Cardiac fibroblast (primary cell): ENCODE data around the gene FGF12.

ENCODE experiments used
- DNase-seq, 2 donors: peaks; one replicate each; pipeline versions ENCODE4 v3.0.0 to v3.0.0-alpha.2; 2010; ENCODE audit warnings: low read depth in 2 of 2
- H3K4me3 ChIP-seq, 2 donors: replicated peaks in 1 of 2; 1 replicate in 1 of 2; 2 replicates in 1 of 2; pipeline ENCODE4 v1.5.1; 2011; ENCODE audit warnings: low read depth in 2 of 2, low read length in 2 of 2, mild to moderate bottlenecking in 2 of 2, moderate library complexity in 1 of 2
- TF ChIP-seq, protein P1 (sequence below): IDR thresholded peaks from one replicate; pipeline ENCODE4 v1.5.1; 2011; ENCODE audit warnings: low read depth, mild to moderate bottlenecking, low read length, inconsistent platforms

The FGF12 gene

DNA sequence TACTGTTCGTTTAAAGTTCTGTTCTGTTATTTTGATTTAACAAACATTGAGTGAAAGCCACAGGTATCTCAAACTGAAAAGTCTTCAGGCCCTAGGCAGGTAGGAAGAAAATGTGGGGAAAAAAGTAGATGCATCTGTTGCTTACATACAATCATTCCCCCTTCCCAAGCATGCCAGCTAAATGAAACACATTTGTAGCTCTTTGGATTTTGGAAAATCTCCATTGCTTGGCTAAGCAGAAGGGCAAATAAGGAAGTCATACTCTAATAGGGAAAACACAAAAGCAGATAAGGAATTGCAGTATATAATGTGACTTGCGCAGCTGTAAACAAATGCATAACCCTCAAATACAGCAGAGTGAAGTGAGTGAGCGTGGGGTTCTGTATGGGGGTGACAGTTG, 375.9 kb downstream of the FGF12 start:
- TF ChIP-seq, protein P1, sequence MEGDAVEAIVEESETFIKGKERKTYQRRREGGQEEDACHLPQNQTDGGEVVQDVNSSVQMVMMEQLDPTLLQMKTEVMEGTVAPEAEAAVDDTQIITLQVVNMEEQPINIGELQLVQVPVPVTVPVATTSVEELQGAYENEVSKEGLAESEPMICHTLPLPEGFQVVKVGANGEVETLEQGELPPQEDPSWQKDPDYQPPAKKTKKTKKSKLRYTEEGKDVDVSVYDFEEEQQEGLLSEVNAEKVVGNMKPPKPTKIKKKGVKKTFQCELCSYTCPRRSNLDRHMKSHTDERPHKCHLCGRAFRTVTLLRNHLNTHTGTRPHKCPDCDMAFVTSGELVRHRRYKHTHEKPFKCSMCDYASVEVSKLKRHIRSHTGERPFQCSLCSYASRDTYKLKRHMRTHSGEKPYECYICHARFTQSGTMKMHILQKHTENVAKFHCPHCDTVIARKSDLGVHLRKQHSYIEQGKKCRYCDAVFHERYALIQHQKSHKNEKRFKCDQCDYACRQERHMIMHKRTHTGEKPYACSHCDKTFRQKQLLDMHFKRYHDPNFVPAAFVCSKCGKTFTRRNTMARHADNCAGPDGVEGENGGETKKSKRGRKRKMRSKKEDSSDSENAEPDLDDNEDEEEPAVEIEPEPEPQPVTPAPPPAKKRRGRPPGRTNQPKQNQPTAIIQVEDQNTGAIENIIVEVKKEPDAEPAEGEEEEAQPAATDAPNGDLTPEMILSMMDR, result no peak
- no peak overlapping the region for H3K4me3 ChIP-seq
- DNase-seq, result no peak

DNA sequence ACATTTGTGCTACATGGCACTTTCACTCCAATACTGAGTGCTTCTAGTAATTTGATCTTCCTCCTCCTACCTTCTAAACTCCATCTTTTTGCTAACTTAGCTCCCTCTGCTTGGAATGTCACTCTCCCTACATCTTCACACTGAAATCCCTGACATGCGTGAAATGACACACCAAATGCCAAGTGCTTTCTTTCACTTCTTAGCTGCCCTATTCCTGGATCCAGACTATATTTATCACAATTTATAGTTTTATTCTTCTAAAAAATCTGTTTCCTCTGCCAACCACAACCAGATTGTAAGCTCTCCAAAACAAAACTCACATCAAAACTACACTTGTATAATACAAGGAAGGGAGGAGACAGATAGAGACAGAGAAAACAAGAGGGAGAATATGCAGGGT, 387.3 kb downstream of the FGF12 start:
- TF ChIP-seq, protein P1, result no peak
- H3K4me3 ChIP-seq, result no peak overlapping the region

DNA sequence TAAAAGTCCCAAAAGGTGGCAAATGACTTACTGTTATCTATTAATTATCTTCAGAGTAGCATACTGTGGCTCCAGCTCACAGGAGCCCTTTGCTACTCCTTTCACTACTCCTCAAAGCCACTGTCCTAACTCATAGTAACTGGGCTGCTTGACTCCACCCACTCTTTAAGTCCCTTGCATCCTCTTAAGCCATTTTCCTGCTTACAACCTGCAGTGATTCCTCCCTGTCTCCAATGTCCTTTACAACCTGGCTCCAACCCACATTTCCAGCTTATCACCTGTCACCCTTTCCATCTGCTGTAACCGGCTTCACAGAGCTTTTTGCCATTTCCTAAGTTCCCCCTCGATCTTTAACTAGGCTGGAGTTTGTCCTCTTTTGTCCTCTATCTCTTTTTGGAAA, 388.1 kb downstream of the FGF12 start:
- TF ChIP-seq, protein P1, result no peak
- no peak overlapping the region for H3K4me3 ChIP-seq
- DNase-seq, result no peak

More for the DNA sequence above, 387.3 kb downstream of the FGF12 start:
- DNase-seq, result no peak

DNA sequence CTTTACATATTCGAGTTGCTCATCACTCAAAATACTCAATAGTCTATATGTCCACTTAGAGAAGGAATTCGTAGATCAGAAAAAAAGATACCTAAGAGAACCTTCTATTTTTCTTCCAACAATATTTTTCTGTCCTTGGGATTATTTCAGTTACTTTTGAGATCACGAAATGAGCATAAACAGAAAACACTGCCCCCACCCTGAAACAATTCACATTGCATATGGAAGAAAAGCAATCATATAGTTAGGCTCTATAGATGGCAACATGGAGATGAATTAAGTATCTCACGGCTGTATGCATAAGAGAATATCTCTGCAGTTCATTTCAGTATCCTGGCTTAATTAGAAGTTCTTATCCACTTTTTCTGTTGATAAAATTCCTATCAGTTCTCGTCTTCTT, 391.1 kb downstream of the FGF12 start:
- TF ChIP-seq, protein P1, result no peak
- H3K4me3 ChIP-seq, result no peak overlapping the region
- no peak for DNase-seq

DNA sequence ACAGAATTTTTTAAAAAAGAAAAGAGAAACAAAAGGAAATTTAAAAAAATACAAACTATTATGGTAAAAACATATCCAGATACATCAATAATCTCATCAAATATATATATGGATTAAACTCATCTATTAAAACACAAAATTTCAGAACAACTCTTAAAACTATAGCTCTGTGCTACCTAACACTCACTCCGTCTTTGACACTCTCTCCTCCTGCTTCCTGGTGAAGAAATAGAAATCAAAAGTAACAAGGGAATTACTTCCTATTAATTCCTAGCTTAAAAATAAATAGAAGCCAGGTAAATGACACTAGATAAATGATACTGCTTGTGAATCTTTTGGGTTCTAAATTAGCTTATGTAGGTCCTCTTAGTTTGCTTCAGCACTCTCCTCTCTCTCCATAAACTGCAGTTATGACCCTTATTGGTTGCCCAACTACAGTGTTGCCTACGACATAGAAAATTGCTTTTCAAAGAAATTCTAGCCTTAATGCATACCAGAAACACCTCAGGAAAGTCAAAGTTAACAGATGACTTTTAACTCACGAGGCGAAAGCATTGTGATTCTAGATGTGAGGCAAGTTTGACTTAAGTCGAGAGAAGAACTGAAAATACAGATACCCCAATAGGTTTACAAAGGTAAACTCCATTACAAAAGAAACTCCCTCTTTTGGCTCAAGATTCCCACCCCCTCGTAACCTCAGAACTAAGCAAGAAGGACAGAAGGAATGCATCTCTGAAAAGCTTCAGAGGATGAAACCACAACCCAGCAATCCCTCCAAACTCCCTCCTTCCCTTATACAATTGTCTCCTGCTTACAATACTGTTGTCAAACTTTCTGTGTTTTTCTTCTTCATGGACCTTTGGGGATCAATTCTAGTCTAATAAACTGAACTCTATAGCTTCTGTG, 394.7 kb downstream of the FGF12 start:
- TF ChIP-seq, protein P1, result no peak
- H3K4me3 ChIP-seq, result no peak overlapping the region
- DNase-seq, result no peak

DNA sequence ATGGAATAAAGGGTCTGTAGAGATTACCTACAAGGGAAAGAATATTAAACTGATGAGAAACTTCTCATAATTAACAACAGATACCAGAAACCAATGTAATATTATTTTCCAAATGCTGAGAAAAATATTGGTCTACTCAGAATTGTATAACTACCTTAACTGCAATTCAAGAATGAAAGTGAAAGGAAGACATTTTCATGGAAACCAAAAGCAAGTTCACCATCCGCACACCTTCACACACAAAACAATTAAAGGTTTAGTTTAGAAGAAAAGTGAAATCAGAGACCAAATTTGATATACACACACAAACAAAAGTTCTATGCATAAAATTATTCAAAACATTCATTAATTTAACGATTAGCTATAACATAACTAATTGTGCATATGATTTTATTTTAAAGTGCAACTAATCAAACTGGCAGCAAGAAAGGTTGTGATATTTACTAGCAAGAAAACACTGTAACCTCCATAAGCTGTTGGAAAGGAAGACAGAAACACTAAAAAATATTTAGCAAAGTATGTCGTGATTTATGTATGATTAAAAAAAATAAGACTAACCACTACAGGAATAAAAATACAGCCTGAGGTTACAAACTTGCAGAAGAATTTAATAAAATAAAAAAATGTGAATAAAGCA, 395.5 kb downstream of the FGF12 start:
- H3K4me3 ChIP-seq, result no peak overlapping the region
- TF ChIP-seq, protein P1, result no peak
- no peak for DNase-seq
